HepG2 (cell line): ENCODE measurements around the gene NTN3. TPM values are rescaled to one million over a fixed set of nuclear protein-coding genes. Genes with fewer than 3 reads are reported as not detected.

Experiments used
- CHCHD3 ChIP-seq: sonication (generic); formaldehyde crosslinking; IDR thresholded peaks from 2 replicates; pipeline ENCODE4 v1.8.0; 2022; ENCODE audit warnings: mild to moderate bottlenecking, missing genetic modification reagents, moderate library complexity
- ETV6 ChIP-seq: sonication (generic); formaldehyde crosslinking; conservative IDR thresholded peaks from 2 replicates; pipeline ENCODE4 v1.4.0; 2020; ENCODE audit warnings: missing genetic modification reagents
- GATAD1 ChIP-seq: IDR thresholded peaks from 2 replicates; pipeline ENCODE4 v1.6.1; 2016; ENCODE audit warnings: missing genetic modification reagents, missing compliant biosample characterization
- HNRNPK ChIP-seq: fragments of 200-400 bp; formaldehyde crosslinking; IDR thresholded peaks from 2 replicates; pipeline ENCODE4 v1.6.1; 2018; ENCODE audit warnings: low read length, low read depth, moderate library complexity, mild to moderate bottlenecking; ENCODE audit not compliant: poor library complexity, severe bottlenecking
- MED1 ChIP-seq: sonication (generic); formaldehyde crosslinking; IDR thresholded peaks from 2 replicates; pipeline ENCODE4 v1.4.0; 2020; ENCODE audit warnings: missing genetic modification reagents
- NCOR1 ChIP-seq: fragments of 200-600 bp; sonication (generic); IDR thresholded peaks from 2 replicates; pipeline ENCODE4 v1.7.0; 2017; ENCODE audit warnings: antibody characterized with exemption, low read length, borderline replicate concordance
- PRMT3 ChIP-seq: sonication (generic); formaldehyde crosslinking; IDR thresholded peaks from 2 replicates; pipeline ENCODE4 v1.8.1; 2022; ENCODE audit warnings: low read depth, mild to moderate bottlenecking, moderate library complexity, missing genetic modification reagents, borderline replicate concordance
- RBAK ChIP-seq: sonication (generic); formaldehyde crosslinking; IDR thresholded peaks from 2 replicates; pipeline ENCODE4 v1.5.1; 2020; ENCODE audit warnings: mild to moderate bottlenecking, missing genetic modification reagents
- ZFY ChIP-seq: sonication (generic); formaldehyde crosslinking; IDR thresholded peaks from 2 replicates; pipeline ENCODE4 v1.4.0; 2020; ENCODE audit warnings: missing genetic modification reagents
- ZNF180 ChIP-seq: sonication (generic); formaldehyde crosslinking; IDR thresholded peaks from 2 replicates; pipeline ENCODE4 v1.4.0; 2020; ENCODE audit warnings: low read depth, missing genetic modification reagents, borderline replicate concordance
- ZNF251 ChIP-seq: sonication (generic); formaldehyde crosslinking; IDR thresholded peaks from 2 replicates; pipeline ENCODE4 v1.9.0; 2021; ENCODE audit warnings: mild to moderate bottlenecking, missing genetic modification reagents
- ZNF253 ChIP-seq: sonication (generic); formaldehyde crosslinking; IDR thresholded peaks from 2 replicates; pipeline ENCODE4 v1.8.0; 2022; ENCODE audit warnings: mild to moderate bottlenecking, missing genetic modification reagents, borderline replicate concordance
- ZNF572 ChIP-seq: sonication (generic); formaldehyde crosslinking; IDR thresholded peaks from 2 replicates; pipeline ENCODE4 v1.5.1; 2020; ENCODE audit warnings: mild to moderate bottlenecking, missing genetic modification reagents
- ZNF761 ChIP-seq: sonication (generic); formaldehyde crosslinking; conservative IDR thresholded peaks from 2 replicates; pipeline ENCODE4 v1.4.0; 2020; ENCODE audit warnings: mild to moderate bottlenecking, missing genetic modification reagents
- polyA plus RNA-seq, 8 experiments: library from polyadenylated mRNA; depleted of rRNA in 3 of 8; stranded (reverse) in 7 of 8; unstranded in 1 of 8; fragments of >200 nt; fragmentation: Illumina TruSeq in 4 of 8; extraction: Trizol in 4 of 8; gene quantifications; 2 replicates each; pipeline versions ENCODE4 v1.2.1 to v1.2.3, GENCODE V29; 2011 to 2016; ENCODE audit warnings: low read depth in 4 of 8, missing spikeins in 1 of 8, mixed read lengths in 1 of 8; ENCODE audit not compliant: insufficient read depth in 1 of 8
- total RNA-seq, 5 experiments: library from RNA; depleted of rRNA; stranded (reverse); fragments of >200 nt; fragmentation: Illumina TruSeq; extraction: Trizol; gene quantifications; 2 replicates each; pipeline ENCODE4 v1.2.3, GENCODE V29; 2016; ENCODE audit warnings: low read depth in 1 of 5
- TF ChIP-seq, protein P1 (sequence below): sonication (generic); formaldehyde crosslinking; conservative IDR thresholded peaks from 2 replicates; pipeline ENCODE4 v1.4.0; 2020; ENCODE audit warnings: mild to moderate bottlenecking, missing genetic modification reagents, moderate library complexity
- TF ChIP-seq, protein P2 (sequence below): sonication (generic); formaldehyde crosslinking; IDR thresholded peaks from 2 replicates; pipeline ENCODE4 v1.5.1; 2020; ENCODE audit warnings: mild to moderate bottlenecking, missing genetic modification reagents, moderate library complexity
- TF ChIP-seq, protein P3 (sequence below): sonication (generic); formaldehyde crosslinking; IDR thresholded peaks from 2 replicates; pipeline ENCODE4 v1.4.0; 2020; ENCODE audit warnings: missing genetic modification reagents

Gene NTN3
- total and polyA plus RNA-seq, 2 of the 13 experiments (the other 11 are each of a cell fraction or from before 2014, with no cell fraction given), result 0.09 to 0.20 TPM

DNA sequence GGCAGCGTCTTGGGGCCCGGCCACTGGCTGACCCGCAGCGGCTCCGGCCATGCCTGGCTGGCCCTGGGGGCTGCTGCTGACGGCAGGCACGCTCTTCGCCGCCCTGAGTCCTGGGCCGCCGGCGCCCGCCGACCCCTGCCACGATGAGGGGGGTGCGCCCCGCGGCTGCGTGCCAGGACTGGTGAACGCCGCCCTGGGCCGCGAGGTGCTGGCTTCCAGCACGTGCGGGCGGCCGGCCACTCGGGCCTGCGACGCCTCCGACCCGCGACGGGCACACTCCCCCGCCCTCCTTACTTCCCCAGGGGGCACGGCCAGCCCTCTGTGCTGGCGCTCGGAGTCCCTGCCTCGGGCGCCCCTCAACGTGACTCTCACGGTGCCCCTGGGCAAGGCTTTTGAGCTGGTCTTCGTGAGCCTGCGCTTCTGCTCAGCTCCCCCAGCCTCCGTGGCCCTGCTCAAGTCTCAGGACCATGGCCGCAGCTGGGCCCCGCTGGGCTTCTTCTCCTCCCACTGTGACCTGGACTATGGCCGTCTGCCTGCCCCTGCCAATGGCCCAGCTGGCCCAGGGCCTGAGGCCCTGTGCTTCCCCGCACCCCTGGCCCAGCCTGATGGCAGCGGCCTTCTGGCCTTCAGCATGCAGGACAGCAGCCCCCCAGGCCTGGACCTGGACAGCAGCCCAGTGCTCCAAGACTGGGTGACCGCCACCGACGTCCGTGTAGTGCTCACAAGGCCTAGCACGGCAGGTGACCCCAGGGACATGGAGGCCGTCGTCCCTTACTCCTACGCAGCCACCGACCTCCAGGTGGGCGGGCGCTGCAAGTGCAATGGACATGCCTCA lies 773 bp downstream of the NTN3 start (continued):
- TF ChIP-seq, protein P1, sequence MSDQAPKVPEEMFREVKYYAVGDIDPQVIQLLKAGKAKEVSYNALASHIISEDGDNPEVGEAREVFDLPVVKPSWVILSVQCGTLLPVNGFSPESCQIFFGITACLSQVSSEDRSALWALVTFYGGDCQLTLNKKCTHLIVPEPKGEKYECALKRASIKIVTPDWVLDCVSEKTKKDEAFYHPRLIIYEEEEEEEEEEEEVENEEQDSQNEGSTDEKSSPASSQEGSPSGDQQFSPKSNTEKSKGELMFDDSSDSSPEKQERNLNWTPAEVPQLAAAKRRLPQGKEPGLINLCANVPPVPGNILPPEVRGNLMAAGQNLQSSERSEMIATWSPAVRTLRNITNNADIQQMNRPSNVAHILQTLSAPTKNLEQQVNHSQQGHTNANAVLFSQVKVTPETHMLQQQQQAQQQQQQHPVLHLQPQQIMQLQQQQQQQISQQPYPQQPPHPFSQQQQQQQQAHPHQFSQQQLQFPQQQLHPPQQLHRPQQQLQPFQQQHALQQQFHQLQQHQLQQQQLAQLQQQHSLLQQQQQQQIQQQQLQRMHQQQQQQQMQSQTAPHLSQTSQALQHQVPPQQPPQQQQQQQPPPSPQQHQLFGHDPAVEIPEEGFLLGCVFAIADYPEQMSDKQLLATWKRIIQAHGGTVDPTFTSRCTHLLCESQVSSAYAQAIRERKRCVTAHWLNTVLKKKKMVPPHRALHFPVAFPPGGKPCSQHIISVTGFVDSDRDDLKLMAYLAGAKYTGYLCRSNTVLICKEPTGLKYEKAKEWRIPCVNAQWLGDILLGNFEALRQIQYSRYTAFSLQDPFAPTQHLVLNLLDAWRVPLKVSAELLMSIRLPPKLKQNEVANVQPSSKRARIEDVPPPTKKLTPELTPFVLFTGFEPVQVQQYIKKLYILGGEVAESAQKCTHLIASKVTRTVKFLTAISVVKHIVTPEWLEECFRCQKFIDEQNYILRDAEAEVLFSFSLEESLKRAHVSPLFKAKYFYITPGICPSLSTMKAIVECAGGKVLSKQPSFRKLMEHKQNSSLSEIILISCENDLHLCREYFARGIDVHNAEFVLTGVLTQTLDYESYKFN (CRISPR knock-in tag), result peak; percentile 37
- 0 out of 2 replicates have a peak, but pooled peaks have one; percentile 75 for TF ChIP-seq PRMT3 (CRISPR knock-in tag)
- TF ChIP-seq ZNF253 (CRISPR knock-in tag), result 0 out of 2 replicates have a peak, but pooled peaks have one; percentile 60
- TF ChIP-seq MED1 (CRISPR knock-in tag), result 0 out of 2 replicates have a peak, but pooled peaks have one; percentile 12
- TF ChIP-seq GATAD1 (CRISPR knock-in tag), result no peak
- TF ChIP-seq ZNF251 (CRISPR knock-in tag), result no peak
- peak; percentile 48; the same call in 1 of the 2 replicates for TF ChIP-seq CHCHD3 (CRISPR knock-in tag)
- TF ChIP-seq ZNF761 (CRISPR knock-in tag), result 0 out of 2 replicates have a peak, but pooled peaks have one; percentile 34
- TF ChIP-seq NCOR1, result no peak
- TF ChIP-seq HNRNPK, result no peak
- TF ChIP-seq, protein P2, sequence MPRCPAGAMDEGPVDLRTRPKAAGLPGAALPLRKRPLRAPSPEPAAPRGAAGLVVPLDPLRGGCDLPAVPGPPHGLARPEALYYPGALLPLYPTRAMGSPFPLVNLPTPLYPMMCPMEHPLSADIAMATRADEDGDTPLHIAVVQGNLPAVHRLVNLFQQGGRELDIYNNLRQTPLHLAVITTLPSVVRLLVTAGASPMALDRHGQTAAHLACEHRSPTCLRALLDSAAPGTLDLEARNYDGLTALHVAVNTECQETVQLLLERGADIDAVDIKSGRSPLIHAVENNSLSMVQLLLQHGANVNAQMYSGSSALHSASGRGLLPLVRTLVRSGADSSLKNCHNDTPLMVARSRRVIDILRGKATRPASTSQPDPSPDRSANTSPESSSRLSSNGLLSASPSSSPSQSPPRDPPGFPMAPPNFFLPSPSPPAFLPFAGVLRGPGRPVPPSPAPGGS (CRISPR knock-in tag), result peak; percentile 76; the same call in 1 of the 2 replicates
- TF ChIP-seq ZNF572, result no peak
- TF ChIP-seq, protein P3, sequence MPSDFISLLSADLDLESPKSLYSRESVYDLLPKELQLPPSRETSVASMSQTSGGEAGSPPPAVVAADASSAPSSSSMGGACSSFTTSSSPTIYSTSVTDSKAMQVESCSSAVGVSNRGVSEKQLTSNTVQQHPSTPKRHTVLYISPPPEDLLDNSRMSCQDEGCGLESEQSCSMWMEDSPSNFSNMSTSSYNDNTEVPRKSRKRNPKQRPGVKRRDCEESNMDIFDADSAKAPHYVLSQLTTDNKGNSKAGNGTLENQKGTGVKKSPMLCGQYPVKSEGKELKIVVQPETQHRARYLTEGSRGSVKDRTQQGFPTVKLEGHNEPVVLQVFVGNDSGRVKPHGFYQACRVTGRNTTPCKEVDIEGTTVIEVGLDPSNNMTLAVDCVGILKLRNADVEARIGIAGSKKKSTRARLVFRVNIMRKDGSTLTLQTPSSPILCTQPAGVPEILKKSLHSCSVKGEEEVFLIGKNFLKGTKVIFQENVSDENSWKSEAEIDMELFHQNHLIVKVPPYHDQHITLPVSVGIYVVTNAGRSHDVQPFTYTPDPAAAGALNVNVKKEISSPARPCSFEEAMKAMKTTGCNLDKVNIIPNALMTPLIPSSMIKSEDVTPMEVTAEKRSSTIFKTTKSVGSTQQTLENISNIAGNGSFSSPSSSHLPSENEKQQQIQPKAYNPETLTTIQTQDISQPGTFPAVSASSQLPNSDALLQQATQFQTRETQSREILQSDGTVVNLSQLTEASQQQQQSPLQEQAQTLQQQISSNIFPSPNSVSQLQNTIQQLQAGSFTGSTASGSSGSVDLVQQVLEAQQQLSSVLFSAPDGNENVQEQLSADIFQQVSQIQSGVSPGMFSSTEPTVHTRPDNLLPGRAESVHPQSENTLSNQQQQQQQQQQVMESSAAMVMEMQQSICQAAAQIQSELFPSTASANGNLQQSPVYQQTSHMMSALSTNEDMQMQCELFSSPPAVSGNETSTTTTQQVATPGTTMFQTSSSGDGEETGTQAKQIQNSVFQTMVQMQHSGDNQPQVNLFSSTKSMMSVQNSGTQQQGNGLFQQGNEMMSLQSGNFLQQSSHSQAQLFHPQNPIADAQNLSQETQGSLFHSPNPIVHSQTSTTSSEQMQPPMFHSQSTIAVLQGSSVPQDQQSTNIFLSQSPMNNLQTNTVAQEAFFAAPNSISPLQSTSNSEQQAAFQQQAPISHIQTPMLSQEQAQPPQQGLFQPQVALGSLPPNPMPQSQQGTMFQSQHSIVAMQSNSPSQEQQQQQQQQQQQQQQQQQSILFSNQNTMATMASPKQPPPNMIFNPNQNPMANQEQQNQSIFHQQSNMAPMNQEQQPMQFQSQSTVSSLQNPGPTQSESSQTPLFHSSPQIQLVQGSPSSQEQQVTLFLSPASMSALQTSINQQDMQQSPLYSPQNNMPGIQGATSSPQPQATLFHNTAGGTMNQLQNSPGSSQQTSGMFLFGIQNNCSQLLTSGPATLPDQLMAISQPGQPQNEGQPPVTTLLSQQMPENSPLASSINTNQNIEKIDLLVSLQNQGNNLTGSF (CRISPR knock-in tag), result peak; percentile 55; the same call in 1 of the 2 replicates
- no peak for TF ChIP-seq ZNF180
- 0 out of 2 replicates have a peak, but pooled peaks have one; percentile 18 for TF ChIP-seq ETV6
- TF ChIP-seq ZFY (CRISPR knock-in tag), result peak; percentile 81
- TF ChIP-seq RBAK (CRISPR knock-in tag), result 0 out of 2 replicates have a peak, but pooled peaks have one; percentile 18
